HG02885 (cell line): Measurements from ENCODE around the gene MITF.

Source experiments
- ATAC-seq: cut with Tn5 transposase; IDR thresholded peaks from one replicate; pipeline ENCODE4 v1.9.1; 2021; ENCODE audit warnings: mild to moderate bottlenecking; ENCODE audit not compliant: unreplicated experiment, poor library complexity

The MITF gene

GRCh38 chr3:69866988-69867720 lies 127.9 kb downstream of the MITF start:
- ATAC-seq, result no peak

GRCh38 chr3:69867941-69868505 lies 128.8 kb downstream of the MITF start:
- ATAC-seq, result no peak

- no peak for ATAC-seq
Measured at GRCh38 chr3:69868841-69869420, 129.7 kb downstream of the MITF start.

DNA sequence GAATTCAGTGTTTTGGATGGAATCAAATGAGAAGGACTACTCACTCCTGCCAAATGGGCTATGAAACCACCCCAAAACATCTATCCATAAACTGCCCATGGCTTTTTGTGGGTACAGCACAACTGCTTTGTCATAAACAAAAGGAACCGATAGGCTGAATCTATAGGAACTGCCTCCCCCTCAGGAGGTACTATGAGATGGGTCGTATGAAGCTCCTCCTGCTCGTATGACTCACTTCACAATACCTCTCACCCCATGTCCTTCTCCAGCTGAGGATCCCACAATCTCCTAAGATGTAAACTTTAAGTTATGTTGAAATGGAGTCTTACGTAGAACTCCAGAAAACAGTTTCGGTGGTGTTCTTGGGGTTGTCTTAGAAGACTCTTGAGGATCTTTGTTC lies 130.4 kb downstream of the MITF start:
- no peak for ATAC-seq

GRCh38 chr3:69871251-69871650 lies 132.0 kb downstream of the MITF start:
- no peak for ATAC-seq

GRCh38 chr3:69871868-69872267 lies 132.6 kb downstream of the MITF start:
- no peak for ATAC-seq

- no peak for ATAC-seq
Measured at GRCh38 chr3:69872783-69873378, 133.6 kb downstream of the MITF start.

GRCh38 chr3:69876073-69876472 lies 136.8 kb downstream of the MITF start:
- ATAC-seq, result no peak

DNA sequence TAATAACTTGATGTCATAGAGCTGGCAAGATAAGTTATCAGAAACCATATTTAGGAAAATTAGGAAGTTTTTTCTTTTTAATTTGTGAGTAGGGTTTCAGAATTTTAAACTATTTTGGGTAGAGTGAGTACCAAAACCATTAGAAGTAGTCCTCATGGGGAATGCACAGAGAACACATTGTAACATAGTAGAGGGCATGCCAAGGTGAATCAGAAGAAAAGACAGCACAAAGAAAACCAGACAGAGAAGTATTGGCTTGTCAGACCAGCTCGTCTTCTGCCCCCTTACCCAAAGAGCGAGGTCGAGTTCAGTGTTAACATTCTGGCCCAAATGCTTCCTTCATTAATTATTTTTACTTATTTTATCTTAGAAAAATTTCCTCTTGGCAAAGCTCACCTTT lies 139.0 kb downstream of the MITF start:
- no peak for ATAC-seq

GRCh38 chr3:69879051-69879450 lies 139.8 kb downstream of the MITF start:
- no peak for ATAC-seq

- no peak for ATAC-seq
Measured at GRCh38 chr3:69880069-69880640, 140.9 kb downstream of the MITF start.

- no peak for ATAC-seq
Measured at GRCh38 chr3:69881051-69881450, 141.8 kb downstream of the MITF start.

DNA sequence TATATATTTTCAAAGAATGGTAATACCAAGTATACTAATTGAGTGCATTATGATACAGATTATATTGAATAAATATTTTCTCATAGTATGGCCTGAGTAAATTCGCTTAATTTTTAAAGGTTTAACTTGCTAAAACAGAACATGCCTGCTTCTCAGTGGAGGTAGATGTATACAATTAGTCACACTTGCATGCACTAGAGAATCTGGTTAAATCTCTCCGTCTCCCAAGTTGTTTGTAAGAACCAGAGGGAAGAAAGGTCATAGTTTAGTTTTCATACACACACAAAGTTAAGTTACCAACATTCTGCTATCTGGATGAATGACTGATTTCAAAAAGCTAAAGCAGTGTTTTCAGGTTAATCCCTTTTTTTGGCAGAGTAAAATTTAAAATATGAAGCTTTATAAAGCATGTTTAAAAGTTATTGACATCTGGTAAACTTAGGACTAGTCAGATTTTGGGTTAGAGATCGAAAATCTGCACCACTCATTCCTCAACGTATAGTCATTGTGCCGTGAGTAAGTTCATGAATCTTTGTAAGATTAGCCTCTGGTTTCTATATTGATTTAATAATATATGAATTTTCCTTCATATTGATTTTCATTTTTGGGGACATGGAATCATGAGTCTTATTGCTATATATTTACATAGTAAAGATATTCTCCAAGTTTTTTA lies 142.6 kb downstream of the MITF start:
- no peak for ATAC-seq

GRCh38 chr3:69882560-69882959 lies 143.3 kb downstream of the MITF start:
- no peak for ATAC-seq

- ATAC-seq, result no peak
Measured at GRCh38 chr3:69888040-69888942, 149.0 kb downstream of the MITF start.

DNA sequence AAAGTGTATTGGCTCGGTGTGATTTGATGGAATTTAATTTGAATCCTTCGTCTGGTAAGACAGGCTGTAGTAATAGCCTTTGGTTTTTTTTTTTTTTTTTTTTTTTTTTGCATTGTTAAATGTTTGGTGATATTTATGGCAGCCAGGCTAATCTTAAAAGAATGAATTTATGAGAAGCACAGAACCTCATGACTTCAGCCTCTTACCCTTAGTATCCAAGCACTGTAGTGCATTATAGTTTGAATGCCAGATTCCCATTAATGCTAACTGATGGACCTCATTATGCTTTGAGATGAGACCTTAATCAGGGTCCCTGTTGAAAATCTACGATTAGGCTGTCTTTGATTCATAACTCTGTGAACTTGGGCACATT lies 149.7 kb downstream of the MITF start:
- ATAC-seq, result no peak

DNA sequence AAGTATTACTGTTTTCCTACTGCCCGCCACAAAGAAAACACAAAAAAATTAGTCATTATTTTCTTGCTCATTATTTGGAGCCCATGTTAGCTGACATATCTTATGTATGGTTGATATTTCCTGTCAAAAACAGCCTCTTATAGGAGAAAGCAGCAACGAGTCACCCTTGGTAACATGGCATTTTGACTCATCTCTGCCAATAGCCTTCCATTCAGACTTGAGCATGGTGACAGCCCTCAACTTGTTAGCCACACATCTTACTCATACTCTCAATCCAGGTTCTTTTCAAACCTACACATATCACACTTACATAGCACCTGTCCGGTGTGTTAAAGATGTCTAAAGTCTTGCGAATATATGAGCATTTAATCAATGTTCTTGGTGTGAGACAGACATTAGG lies 150.8 kb downstream of the MITF start:
- ATAC-seq, result no peak

DNA sequence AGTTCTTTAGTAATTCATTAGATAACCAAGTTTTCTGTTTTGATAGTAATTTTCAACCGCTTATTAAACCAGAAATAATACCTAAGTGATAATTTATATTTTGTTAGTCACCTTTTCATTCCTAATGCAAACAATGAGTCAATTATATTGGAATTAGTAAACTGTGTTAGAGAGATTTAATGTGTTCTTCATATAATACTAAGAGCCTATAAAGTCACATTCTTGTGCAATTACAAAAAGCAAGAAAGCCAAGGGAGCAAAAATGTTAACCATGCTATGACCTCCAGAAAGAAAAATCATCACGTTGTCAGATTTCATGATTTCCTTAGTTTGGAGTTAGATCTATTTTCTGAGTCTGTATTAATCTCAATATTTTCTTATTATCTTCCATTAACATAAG lies 151.4 kb downstream of the MITF start:
- ATAC-seq, result no peak

DNA sequence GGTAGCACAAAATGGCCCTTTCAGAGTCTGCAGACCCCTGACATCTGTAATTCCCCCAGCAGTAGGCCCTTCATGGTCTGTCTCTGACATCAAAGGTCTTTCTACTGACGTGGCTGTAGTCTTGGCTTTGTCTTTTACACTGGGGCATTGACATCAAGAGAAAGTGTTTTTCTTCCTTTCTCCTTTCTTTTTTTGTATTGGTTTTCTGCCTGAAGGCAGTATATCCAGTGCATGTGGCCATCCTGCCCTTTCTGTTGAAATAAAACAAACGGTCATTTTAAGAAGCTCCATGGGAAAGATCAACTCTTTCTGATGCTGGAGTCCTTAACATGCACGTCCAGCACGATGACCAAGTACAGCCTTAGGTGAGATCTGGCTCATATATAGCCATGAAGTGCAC lies 153.4 kb downstream of the MITF start:
- ATAC-seq, result no peak

- no peak for ATAC-seq
Measured at GRCh38 chr3:69893274-69893673, 154.0 kb downstream of the MITF start.
